K562 (cell line): ENCODE data around the gene ITGAL. TPM values are rescaled to one million over a fixed set of nuclear protein-coding genes. Genes with fewer than 3 reads are reported as not detected.

Experiments used
- ATF4 ChIP-seq: fragments of 450-650 bp; formaldehyde crosslinking; IDR thresholded peaks from 2 replicates; pipeline ENCODE4 v1.4.0; 2022; ENCODE audit warnings: mild to moderate bottlenecking, moderate library complexity
- CHD1 ChIP-seq: fragments of 200-600 bp; sonication (generic); IDR thresholded peaks from one replicate; pipeline ENCODE4 v1.6.1; 2012; ENCODE audit warnings: mild to moderate bottlenecking, moderate library complexity, low read length, inconsistent platforms
- ELF1 ChIP-seq: fragments of 200-800 bp; sonication (Bioruptor generic); IDR thresholded peaks from 2 replicates; pipeline ENCODE4 v1.6.1; 2016; ENCODE audit warnings: missing genetic modification characterization, missing compliant biosample characterization
- GTF2E2 ChIP-seq: fragments of 200-800 bp; sonication (Bioruptor generic); IDR thresholded peaks from 2 replicates; pipeline ENCODE4 v1.6.1; 2016; ENCODE audit warnings: missing genetic modification characterization, missing compliant biosample characterization
- JUN ChIP-seq, 2 experiments: sonication (generic) in 1 of 2; formaldehyde crosslinking in 1 of 2; IDR thresholded peaks; 2 replicates each; pipeline versions ENCODE4 v1.6.1 to v1.8.0; 2012 to 2022; ENCODE audit warnings: borderline replicate concordance in 2 of 2, mild to moderate bottlenecking in 2 of 2, improper control_type of control experiment in 1 of 2, low read depth in 1 of 2, low read length in 1 of 2, missing genetic modification reagents in 1 of 2
- JUNB ChIP-seq: fragments of 450-650 bp; formaldehyde crosslinking; conservative IDR thresholded peaks from 2 replicates; pipeline ENCODE4 v1.4.0; 2020; ENCODE audit warnings: mild to moderate bottlenecking
- KAT8 ChIP-seq: fragments of 450-650 bp; IDR thresholded peaks from 2 replicates; pipeline ENCODE4 v1.6.1; 2016; ENCODE audit warnings: low read depth, mild to moderate bottlenecking
- KDM4B ChIP-seq, 2 experiments: fragments of 450-650 bp in 1 of 2; sonication (generic) in 1 of 2; IDR thresholded peaks; 2 replicates each; pipeline ENCODE4 v1.6.1; 2016 to 2017; ENCODE audit warnings: borderline replicate concordance in 2 of 2, antibody characterized with exemption in 1 of 2, low read depth in 1 of 2, mild to moderate bottlenecking in 1 of 2
- MAFG ChIP-seq: fragments of 450-650 bp; conservative IDR thresholded peaks from 2 replicates; pipeline ENCODE4 v1.6.1; 2016; ENCODE audit warnings: missing genetic modification characterization, missing compliant biosample characterization
- MEF2A ChIP-seq: IDR thresholded peaks from 2 replicates; pipeline ENCODE4 v1.6.1; 2011; ENCODE audit warnings: low read depth, mild to moderate bottlenecking, low read length, moderate library complexity; ENCODE audit not compliant: control insufficient read depth
- NCOA6 ChIP-seq: fragments of 450-650 bp; IDR thresholded peaks from 2 replicates; pipeline ENCODE4 v1.6.1; 2017; ENCODE audit warnings: mild to moderate bottlenecking
- RHOXF2B ChIP-seq: fragments of 250-450 bp; sonication (Bioruptor Pico); conservative IDR thresholded peaks from 2 replicates; pipeline ENCODE4 v1.5.1; 2021
- SAFB ChIP-seq: fragments of 200-400 bp; formaldehyde crosslinking; IDR thresholded peaks from 2 replicates; pipeline ENCODE4 v1.6.1; 2017; ENCODE audit warnings: low read depth, low read length, borderline replicate concordance
- SIN3A ChIP-seq, 2 experiments: fragments of 150-350 bp in 1 of 2; IDR thresholded peaks; 2 replicates each; pipeline ENCODE4 v1.6.1; 2011 to 2016; ENCODE audit warnings: borderline replicate concordance in 2 of 2, low read depth in 2 of 2, low read length in 2 of 2, mild to moderate bottlenecking in 2 of 2, moderate library complexity in 2 of 2; ENCODE audit not compliant: control insufficient read depth in 1 of 2
- SMAD2 ChIP-seq: fragments of 150-350 bp; IDR thresholded peaks from 2 replicates; pipeline ENCODE4 v1.6.1; 2014; ENCODE audit warnings: low read depth, mild to moderate bottlenecking, low read length
- ZNF639 ChIP-seq, 2 experiments: fragments of 200-800 bp in 1 of 2; sonication (Bioruptor generic) in 1 of 2; sonication (generic) in 1 of 2; formaldehyde crosslinking in 1 of 2; IDR thresholded peaks in 1 of 2; conservative IDR thresholded peaks in 1 of 2; 2 replicates each; pipeline versions ENCODE4 v1.5.0 to v1.6.1; 2016 to 2020; ENCODE audit warnings: missing compliant biosample characterization in 1 of 2, missing genetic modification characterization in 1 of 2, missing genetic modification reagents in 1 of 2
- polyA plus RNA-seq, 8 experiments: library from polyadenylated mRNA; depleted of rRNA in 4 of 8; stranded (reverse) in 5 of 8; unstranded in 3 of 8; fragments of >200 nt; fragmentation: Nextera tagmentation in 2 of 8; fragmentation: Illumina TruSeq in 1 of 8; extraction: Ambion mirVana in 2 of 8; extraction: Trizol in 1 of 8; gene quantifications; 2 replicates each; pipeline versions ENCODE4 v1.2.1 to v1.2.3, GENCODE V29; 2011 to 2014; ENCODE audit warnings: inconsistent platforms in 1 of 8, missing spikeins in 1 of 8
- total RNA-seq, 7 experiments: library from RNA; depleted of rRNA in 6 of 7; stranded (reverse); fragments of >200 nt in 6 of 7; fragmentation: Illumina TruSeq in 2 of 7; extraction: Trizol in 2 of 7; gene quantifications; 2 replicates each; pipeline versions ENCODE4 v1.2.1 to v1.2.3, GENCODE V29; 2011 to 2021; ENCODE audit warnings: low replicate concordance in 1 of 7
- TF ChIP-seq, protein P1 (sequence below): fragments of 250-450 bp; sonication (Bioruptor Pico); IDR thresholded peaks from 2 replicates; pipeline ENCODE4 v1.5.0; 2021; ENCODE audit warnings: mild to moderate bottlenecking, borderline replicate concordance
- TF ChIP-seq, protein P2 (sequence below): fragments of 250-450 bp; sonication (Bioruptor Pico); IDR thresholded peaks from 2 replicates; pipeline ENCODE4 v1.5.0; 2020; ENCODE audit warnings: mild to moderate bottlenecking

The ITGAL gene
- total and polyA plus RNA-seq, 9 of the 15 experiments (the other 6 are each of a cell fraction or from before 2014, with no cell fraction given), result 0.01 to 0.53 TPM; not detected in 7

- TF ChIP-seq, protein P1, sequence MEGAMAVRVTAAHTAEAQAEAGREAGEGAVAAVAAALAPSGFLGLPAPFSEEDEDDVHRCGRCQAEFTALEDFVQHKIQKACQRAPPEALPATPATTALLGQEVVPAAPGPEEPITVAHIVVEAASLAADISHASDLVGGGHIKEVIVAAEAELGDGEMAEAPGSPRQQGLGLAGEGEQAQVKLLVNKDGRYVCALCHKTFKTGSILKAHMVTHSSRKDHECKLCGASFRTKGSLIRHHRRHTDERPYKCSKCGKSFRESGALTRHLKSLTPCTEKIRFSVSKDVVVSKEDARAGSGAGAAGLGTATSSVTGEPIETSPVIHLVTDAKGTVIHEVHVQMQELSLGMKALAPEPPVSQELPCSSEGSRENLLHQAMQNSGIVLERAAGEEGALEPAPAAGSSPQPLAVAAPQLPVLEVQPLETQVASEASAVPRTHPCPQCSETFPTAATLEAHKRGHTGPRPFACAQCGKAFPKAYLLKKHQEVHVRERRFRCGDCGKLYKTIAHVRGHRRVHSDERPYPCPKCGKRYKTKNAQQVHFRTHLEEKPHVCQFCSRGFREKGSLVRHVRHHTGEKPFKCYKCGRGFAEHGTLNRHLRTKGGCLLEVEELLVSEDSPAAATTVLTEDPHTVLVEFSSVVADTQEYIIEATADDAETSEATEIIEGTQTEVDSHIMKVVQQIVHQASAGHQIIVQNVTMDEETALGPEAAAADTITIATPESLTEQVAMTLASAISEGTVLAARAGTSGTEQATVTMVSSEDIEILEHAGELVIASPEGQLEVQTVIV (CRISPR knock-in tag), result no peak
- TF ChIP-seq KAT8 (no peak), SIN3A (IDR thresholded peaks at IDR 0.05; ENCODE audit: borderline replicate concordance in 2 of 2, control insufficient read depth in 1 of 2, low read depth in 2 of 2, low read length in 2 of 2) (peak; percentile 14 to 36; a peak in 2 of 4 replicates), JUNB (no peak), GTF2E2 (tag) (0 out of 2 replicates have a peak, but pooled peaks have one; percentile 54), NCOA6 (0 out of 2 replicates have a peak, but pooled peaks have one; percentile 77), SMAD2 (no peak), ZNF639 (CRISPR knock-in tag; conservative IDR thresholded peaks at IDR 0.05 in 1 of 2, IDR thresholded peaks at IDR 0.05 in 1 of 2) (peak in 1 of 2 experiments; percentile 99; a peak in 2 of 4 replicates), MAFG (tag) (no peak), CHD1 (no peak), KDM4B (IDR thresholded peaks at IDR 0.05; ENCODE audit: borderline replicate concordance in 2 of 2, low read depth in 1 of 2) (no peak; a peak in 1 of 4 replicates), JUN (IDR thresholded peaks at IDR 0.05; ENCODE audit: borderline replicate concordance, low read depth, low read length) (peak; percentile 59), JUN (CRISPR knock-in tag; IDR thresholded peaks at IDR 0.05; ENCODE audit: borderline replicate concordance) (no peak), ELF1 (tag) (peak; percentile 68; the same call in 1 of the 2 replicates), SAFB (0 out of 2 replicates have a peak, but pooled peaks have one; percentile 22), MEF2A (no peak; the same call in 1 of the 2 replicates), RHOXF2B (no peak), ATF4 (CRISPR knock-in tag) (peak; percentile 7; the same call in 1 of the 2 replicates)
- TF ChIP-seq, protein P2, sequence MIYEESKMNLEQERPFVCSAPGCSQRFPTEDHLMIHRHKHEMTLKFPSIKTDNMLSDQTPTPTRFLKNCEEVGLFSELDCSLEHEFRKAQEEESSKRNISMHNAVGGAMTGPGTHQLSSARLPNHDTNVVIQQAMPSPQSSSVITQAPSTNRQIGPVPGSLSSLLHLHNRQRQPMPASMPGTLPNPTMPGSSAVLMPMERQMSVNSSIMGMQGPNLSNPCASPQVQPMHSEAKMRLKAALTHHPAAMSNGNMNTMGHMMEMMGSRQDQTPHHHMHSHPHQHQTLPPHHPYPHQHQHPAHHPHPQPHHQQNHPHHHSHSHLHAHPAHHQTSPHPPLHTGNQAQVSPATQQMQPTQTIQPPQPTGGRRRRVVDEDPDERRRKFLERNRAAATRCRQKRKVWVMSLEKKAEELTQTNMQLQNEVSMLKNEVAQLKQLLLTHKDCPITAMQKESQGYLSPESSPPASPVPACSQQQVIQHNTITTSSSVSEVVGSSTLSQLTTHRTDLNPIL (CRISPR knock-in tag), result no peak
Measured at GRCh38 chr16:30557957-30558788, 85.6 kb downstream of the ITGAL start, which contains the start of gene ZNF764 (continued).
